Thyroid gland (tissue), 4 donors: ENCODE measurements around the gene SURF2. TPM values are rescaled to one million over a fixed set of nuclear protein-coding genes. Genes with fewer than 3 reads are reported as not detected.
"Not testable (repeated sequence)": the region's sequence is repeated elsewhere in the genome, so short reads cannot be mapped to it uniquely, and the experiment has no call there.

ENCODE experiments used
- DNase-seq, 2 donors: peaks; one replicate each; pipeline ENCODE4 v3.0.0-alpha.2; 2019
- H3K27ac ChIP-seq, 3 donors: fragments of 200-600 bp; sonication (generic); 1 replicate in 2 of 3; 2 replicates in 1 of 3; pipeline ENCODE4 v1.5.1; 2016 to 2019; ENCODE audit warnings: mild to moderate bottlenecking in 1 of 3, moderate library complexity in 1 of 3
- H3K27me3 ChIP-seq: fragments of 200-600 bp; sonication (generic); one replicate; pipeline ENCODE4 v1.5.1; 2019
- H3K36me3 ChIP-seq, 2 donors: fragments of 200-600 bp; sonication (generic); one replicate each; pipeline ENCODE4 v1.5.1; 2016 to 2019
- H3K4me1 ChIP-seq, 2 donors: fragments of 200-600 bp; sonication (generic); one replicate each; pipeline ENCODE4 v1.5.1; 2017 to 2019
- H3K4me3 ChIP-seq, 3 donors: fragments of 200-600 bp; sonication (generic); replicated peaks in 1 of 3; 1 replicate in 2 of 3; 2 replicates in 1 of 3; pipeline ENCODE4 v1.5.1; 2016; ENCODE audit warnings: mild to moderate bottlenecking in 1 of 3
- H3K9me3 ChIP-seq: fragments of 200-600 bp; sonication (generic); one replicate; pipeline ENCODE4 v1.5.1; 2017
- POLR2A ChIP-seq, 2 donors: fragments of 450-650 bp; IDR thresholded peaks; one replicate each; pipeline ENCODE4 v1.6.1; 2017; ENCODE audit warnings: antibody characterized with exemption in 2 of 2, mild to moderate bottlenecking in 2 of 2, moderate library complexity in 1 of 2
- WGBS, 2 donors: methylation state at CpG; one replicate each; pipeline ENCODE4 v1.1.5; 2017; 5-methylcytosine and 5-hydroxymethylcytosine counted together
- intact Hi-C: fragments of 100-400 bp; cut with DNase I; formaldehyde crosslinking; loops from one replicate; pipeline ENCODE4 v1.15.1; 2023
- total RNA-seq, 4 donors: library from RNA; depleted of rRNA; stranded (reverse); fragments of >200 nt; gene quantifications; one replicate each; pipeline ENCODE4 v1.2.3, GENCODE V29; 2016
- TF ChIP-seq, protein P1 (sequence below), 6 experiments: fragments of 200-600 bp in 3 of 6; fragments of 450-650 bp in 3 of 6; sonication (generic) in 3 of 6; IDR thresholded peaks; one replicate each; pipeline ENCODE4 v1.5.1; 2016 to 2019; ENCODE audit warnings: antibody characterized with exemption in 6 of 6, mild to moderate bottlenecking in 2 of 6, inconsistent platforms in 1 of 6, moderate library complexity in 1 of 6

SURF2 gene
- total RNA-seq, 4 donors from 2014 or later: 26.2 to 42.7 (median 31.6) TPM

DNA sequence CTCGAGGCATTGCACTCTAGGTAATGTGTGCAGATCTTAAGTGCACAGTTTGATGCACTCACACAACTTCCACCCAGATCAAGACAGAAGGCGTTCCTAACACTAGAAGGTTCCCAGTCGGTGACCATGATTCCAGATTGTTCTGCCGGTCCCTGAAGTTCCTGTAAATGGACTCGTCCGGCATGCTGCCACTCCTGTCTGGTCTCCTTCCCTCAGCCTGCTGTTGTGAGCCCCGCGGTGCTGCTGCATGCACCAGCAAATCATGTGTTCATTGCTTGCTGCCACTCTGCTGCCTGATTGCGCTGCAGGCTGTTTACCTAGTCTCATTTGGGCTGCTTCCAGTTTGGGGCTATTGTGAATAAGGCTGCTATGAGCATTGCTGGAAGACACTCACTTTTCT, 31.3 kb downstream of the SURF2 start:
- Histone ChIP-seq H3K4me1 (peaks cover 0 to 15% of the 10 kb centered on the region in 2 donors), H3K9me3 (no peaks in the 10 kb centered on the region), H3K4me3 (no peak overlapping the region), H3K36me3 (no peaks in the 10 kb centered on the region), H3K27ac (peak overlapping the region in 1 of 3 donors; percentile 6), H3K27me3 (no peaks in the 10 kb centered on the region)
- DNase-seq: peak; percentile 69 to 76
- intact Hi-C loops: no loop called here
- TF ChIP-seq POLR2A (IDR thresholded peaks at IDR 0.05): no peak
- TF ChIP-seq, protein P1, sequence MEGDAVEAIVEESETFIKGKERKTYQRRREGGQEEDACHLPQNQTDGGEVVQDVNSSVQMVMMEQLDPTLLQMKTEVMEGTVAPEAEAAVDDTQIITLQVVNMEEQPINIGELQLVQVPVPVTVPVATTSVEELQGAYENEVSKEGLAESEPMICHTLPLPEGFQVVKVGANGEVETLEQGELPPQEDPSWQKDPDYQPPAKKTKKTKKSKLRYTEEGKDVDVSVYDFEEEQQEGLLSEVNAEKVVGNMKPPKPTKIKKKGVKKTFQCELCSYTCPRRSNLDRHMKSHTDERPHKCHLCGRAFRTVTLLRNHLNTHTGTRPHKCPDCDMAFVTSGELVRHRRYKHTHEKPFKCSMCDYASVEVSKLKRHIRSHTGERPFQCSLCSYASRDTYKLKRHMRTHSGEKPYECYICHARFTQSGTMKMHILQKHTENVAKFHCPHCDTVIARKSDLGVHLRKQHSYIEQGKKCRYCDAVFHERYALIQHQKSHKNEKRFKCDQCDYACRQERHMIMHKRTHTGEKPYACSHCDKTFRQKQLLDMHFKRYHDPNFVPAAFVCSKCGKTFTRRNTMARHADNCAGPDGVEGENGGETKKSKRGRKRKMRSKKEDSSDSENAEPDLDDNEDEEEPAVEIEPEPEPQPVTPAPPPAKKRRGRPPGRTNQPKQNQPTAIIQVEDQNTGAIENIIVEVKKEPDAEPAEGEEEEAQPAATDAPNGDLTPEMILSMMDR (IDR thresholded peaks at IDR 0.05): no peak
- 45 to 59% methylated on average over 9 of the region's 9 CpGs for WGBS, 2 donors

DNA sequence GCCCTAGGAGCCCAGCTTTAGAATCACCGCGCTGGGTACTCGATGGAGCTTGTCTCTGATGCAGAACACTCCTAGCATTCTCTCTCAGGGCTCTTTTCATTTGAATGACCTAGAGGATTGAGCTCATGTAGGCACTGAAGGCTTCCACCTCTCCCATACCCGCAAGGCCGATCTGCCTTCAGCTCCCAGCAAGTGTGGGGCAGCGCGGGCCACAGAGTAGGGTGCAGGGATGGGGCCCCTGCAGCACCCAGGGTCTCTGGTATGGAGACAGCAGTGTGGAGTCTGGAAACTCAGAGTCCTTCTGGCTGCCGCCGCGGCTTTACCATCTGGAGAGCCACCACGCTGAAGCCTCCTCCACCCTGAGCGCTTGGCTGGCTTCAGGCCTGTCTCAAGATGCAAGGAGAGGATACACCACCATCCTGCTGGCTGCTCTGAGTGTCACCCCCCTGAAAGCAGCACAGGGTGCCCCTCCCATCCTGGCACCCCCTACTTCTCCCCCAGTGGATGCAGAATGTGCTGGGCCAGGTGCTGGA, 32.7 kb downstream of the SURF2 start:
- Histone ChIP-seq H3K4me3 (no peak overlapping the region), H3K36me3 (no peaks in the 10 kb centered on the region), H3K27ac (no peak overlapping the region), H3K9me3 (no peaks in the 10 kb centered on the region), H3K27me3 (no peaks in the 10 kb centered on the region), H3K4me1 (peaks cover 0 to 15% of the 10 kb centered on the region in 2 donors)
- 79 to 84% methylated on average over 7 to 8 of the region's 12 CpGs for WGBS, 2 donors
- TF ChIP-seq POLR2A (IDR thresholded peaks at IDR 0.05): no peak
- TF ChIP-seq, protein P1 (IDR thresholded peaks at IDR 0.05): no peak
- no peak for DNase-seq
- intact Hi-C loops: no loop called here

DNA sequence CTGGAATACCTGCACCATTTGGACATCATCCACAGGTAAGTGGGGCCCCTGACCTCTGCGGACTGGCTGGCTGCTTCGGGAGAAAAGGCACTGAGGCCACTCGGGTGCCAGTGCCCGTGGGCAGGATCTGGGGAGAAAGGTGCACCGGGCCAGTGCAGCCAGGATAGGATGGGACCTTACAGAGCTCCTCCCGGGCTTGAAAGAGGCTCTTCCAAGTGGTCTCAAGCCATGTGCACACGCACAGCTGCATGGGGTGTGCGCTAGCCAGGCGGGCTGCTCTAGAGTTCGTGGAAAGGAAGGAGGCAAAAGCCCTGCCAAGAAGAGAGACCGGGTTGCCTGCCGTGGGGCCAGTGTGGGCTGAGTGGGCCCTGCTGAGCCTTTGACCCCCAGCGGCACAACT, 33.2 kb downstream of the SURF2 start:
- TF ChIP-seq, protein P1 (IDR thresholded peaks at IDR 0.05): no peak
- no peak for TF ChIP-seq POLR2A (IDR thresholded peaks at IDR 0.05)
- 66 to 82% methylated on average over 11 to 13 of the region's 13 CpGs for WGBS, 2 donors
- H3K27me3 ChIP-seq: no peaks in the 10 kb centered on the region
- no peaks in the 10 kb centered on the region for H3K36me3 ChIP-seq
- peaks cover 0 to 15% of the 10 kb centered on the region in 2 donors for H3K4me1 ChIP-seq
- intact Hi-C loops: no loop called here
- DNase-seq: no peak
- H3K9me3 ChIP-seq: no peaks in the 10 kb centered on the region
- no peak overlapping the region for H3K27ac ChIP-seq
- no peak overlapping the region for H3K4me3 ChIP-seq

DNA sequence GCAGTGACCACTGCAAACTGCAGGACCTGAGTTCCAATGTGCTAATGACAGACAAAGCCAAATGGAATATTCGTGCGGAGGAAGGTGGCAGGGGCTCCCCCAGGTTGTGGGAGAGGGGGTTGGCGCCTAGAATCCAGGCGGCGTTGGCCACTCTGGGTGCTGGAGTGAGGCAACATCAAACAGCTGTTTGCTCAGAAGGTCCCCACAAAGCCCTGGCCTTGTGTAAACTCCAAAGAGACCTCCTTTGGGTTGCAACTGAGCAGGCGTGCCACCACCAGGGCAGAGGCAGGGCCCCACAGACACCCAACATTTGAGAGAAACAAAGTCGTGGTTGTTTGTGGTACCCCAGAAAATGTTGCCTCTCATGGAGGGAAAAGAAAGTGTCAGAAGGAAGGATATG, 34.4 kb downstream of the SURF2 start:
- intact Hi-C loops: no loop called here
- Histone ChIP-seq H3K36me3 (no peaks in the 10 kb centered on the region), H3K27ac (no peak overlapping the region), H3K4me3 (no peak overlapping the region), H3K9me3 (no peaks in the 10 kb centered on the region), H3K27me3 (no peaks in the 10 kb centered on the region), H3K4me1 (peaks cover 0 to 15% of the 10 kb centered on the region in 2 donors)
- TF ChIP-seq POLR2A (IDR thresholded peaks at IDR 0.05): no peak
- TF ChIP-seq, protein P1 (IDR thresholded peaks at IDR 0.05): no peak
- DNase-seq: no peak
- WGBS, 2 donors: 85 to 87% methylated on average over 7 of the region's 7 CpGs

DNA sequence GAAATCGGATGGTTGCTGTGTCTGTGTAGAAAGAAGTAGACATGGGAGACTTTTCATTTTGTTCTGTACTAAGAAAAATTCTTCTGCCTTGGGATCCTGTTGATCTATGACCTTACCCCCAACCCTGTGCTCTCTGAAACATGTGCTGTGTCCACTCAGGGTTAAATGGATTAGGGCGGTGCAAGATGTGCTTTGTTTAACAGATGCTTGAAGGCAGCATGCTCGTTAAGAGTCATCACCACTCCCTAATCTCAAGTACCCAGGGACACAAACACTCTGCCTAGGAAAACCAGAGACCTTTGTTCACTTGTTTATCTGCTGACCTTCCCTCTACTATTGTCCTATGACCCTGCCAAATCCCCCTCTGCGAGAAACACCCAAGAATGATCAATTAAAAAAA, 35.1 kb downstream of the SURF2 start:
- H3K4me1 ChIP-seq: peaks cover 0 to 15% of the 10 kb centered on the region in 2 donors
- WGBS, 2 donors: 37 to 49% methylated on average over 3 of the region's 4 CpGs
- H3K27me3 ChIP-seq, intact Hi-C loops, H3K9me3 ChIP-seq, DNase-seq, H3K27ac ChIP-seq, H3K4me3 ChIP-seq, H3K36me3 ChIP-seq: not testable (repeated sequence)

DNA sequence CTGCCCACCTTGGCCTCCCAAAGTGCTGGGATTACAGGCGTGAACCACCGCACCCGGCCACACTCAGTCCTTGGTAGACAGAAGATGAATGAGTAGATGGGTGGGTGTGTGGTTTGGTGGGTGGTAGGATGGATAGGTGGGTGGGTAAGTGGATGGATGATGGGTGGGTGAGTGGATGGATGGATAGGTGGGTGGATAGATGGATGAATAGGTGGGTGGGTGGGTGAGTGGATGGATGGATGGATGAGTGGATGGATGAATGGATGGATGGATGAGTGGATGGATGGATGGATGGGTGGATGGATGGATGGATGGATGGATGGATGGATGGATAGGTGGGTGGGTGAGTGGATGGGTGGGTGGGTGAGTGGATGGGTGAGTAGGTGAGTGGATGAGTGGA, 36.0 kb downstream of the SURF2 start:
- 91 to 95% methylated on average over 3 of the region's 3 CpGs for WGBS, 2 donors
- H3K4me3 ChIP-seq, H3K36me3 ChIP-seq, H3K9me3 ChIP-seq, intact Hi-C loops, H3K27ac ChIP-seq, H3K27me3 ChIP-seq, DNase-seq: not testable (repeated sequence)
- peaks cover 0 to 15% of the 10 kb centered on the region in 2 donors for H3K4me1 ChIP-seq
